ENCODE data around the gene KBTBD13.

Gene KBTBD13

DNA sequence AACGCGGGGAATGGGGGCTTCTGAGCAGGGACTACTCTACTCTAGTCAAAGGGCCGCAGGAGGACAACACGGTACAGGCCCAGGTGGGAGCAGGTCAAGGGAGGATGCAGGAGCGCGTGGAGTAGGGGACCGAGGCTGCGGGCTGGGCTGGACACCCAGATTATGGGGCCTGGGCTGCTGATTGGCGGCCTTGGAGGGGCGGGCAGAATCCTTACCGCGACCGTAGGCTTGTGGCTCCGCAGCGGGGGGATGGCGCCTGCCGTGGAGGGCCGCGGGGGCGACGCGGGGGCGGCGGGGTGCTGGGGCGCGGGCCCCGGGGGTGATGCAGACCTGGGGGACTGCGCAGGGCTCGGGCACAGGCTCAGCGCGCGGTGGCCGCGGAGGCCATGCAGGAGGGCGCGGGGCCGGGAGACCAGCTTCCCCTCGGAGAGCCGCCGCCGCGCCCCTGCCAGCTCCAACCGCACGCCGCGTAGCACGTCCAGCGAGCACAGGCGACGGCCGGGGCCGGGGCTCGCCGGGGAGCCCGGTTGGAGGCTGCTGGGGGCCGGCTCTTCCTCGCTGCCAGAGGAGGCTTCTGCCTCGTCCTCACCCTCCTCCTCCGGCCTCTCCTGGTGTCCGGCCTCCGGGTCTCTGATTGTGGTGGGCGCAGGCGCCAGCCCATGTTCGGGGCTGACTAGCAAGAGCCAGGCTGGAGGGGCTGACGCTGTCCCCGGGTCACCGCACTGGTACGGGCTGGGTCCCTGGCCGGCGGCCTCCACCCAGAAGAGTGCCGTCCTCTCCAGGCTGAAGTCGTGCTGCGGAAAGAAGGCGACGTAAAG is 25.6 kb downstream of the KBTBD13 start:
- Mint-ChIP-seq H3K27me3 (ENCODE audit: low read depth, poor library complexity) (peaks cover 3% of the 10 kb centered on the region), H3K4me3 (no peak overlapping the region), H3K27ac (peak overlapping the region; percentile 67), H3K36me3 (ENCODE audit: low read depth) (peaks cover 50% of the 10 kb centered on the region), H3K4me1 (peaks cover 6% of the 10 kb centered on the region), H3K9me3 (no peaks in the 10 kb centered on the region)
- TF ChIP-seq, protein P1, sequence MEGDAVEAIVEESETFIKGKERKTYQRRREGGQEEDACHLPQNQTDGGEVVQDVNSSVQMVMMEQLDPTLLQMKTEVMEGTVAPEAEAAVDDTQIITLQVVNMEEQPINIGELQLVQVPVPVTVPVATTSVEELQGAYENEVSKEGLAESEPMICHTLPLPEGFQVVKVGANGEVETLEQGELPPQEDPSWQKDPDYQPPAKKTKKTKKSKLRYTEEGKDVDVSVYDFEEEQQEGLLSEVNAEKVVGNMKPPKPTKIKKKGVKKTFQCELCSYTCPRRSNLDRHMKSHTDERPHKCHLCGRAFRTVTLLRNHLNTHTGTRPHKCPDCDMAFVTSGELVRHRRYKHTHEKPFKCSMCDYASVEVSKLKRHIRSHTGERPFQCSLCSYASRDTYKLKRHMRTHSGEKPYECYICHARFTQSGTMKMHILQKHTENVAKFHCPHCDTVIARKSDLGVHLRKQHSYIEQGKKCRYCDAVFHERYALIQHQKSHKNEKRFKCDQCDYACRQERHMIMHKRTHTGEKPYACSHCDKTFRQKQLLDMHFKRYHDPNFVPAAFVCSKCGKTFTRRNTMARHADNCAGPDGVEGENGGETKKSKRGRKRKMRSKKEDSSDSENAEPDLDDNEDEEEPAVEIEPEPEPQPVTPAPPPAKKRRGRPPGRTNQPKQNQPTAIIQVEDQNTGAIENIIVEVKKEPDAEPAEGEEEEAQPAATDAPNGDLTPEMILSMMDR (IDR thresholded peaks at IDR 0.05), result no peak
- DNase-seq, result no peak

GRCh38 chr15:65102912-65103311 is 26.4 kb downstream of the KBTBD13 start:
- peaks cover 44% of the 10 kb centered on the region for H3K36me3 Mint-ChIP-seq (ENCODE audit: low read depth)
- peaks cover 6% of the 10 kb centered on the region for H3K4me1 Mint-ChIP-seq
- no peak for DNase-seq
- H3K4me3 Mint-ChIP-seq, result no peak overlapping the region
- peak overlapping the region; percentile 31 for H3K27ac Mint-ChIP-seq
- TF ChIP-seq, protein P1 (IDR thresholded peaks at IDR 0.05), result no peak
- no peaks in the 10 kb centered on the region for H3K9me3 Mint-ChIP-seq
- H3K27me3 Mint-ChIP-seq (ENCODE audit: low read depth, poor library complexity), result peaks cover 3% of the 10 kb centered on the region

- TF ChIP-seq, protein P1 (IDR thresholded peaks at IDR 0.05), result no peak
- no peaks in the 10 kb centered on the region for H3K27me3 Mint-ChIP-seq (ENCODE audit: low read depth, poor library complexity)
- peaks cover 6% of the 10 kb centered on the region for H3K4me1 Mint-ChIP-seq
- DNase-seq, result no peak
- H3K4me3 Mint-ChIP-seq, result no peak overlapping the region
- no peak overlapping the region for H3K27ac Mint-ChIP-seq
- peaks cover 43% of the 10 kb centered on the region for H3K36me3 Mint-ChIP-seq (ENCODE audit: low read depth)
- H3K9me3 Mint-ChIP-seq, result no peaks in the 10 kb centered on the region
Measured at GRCh38 chr15:65105038-65105437, 28.5 kb downstream of the KBTBD13 start.

DNA sequence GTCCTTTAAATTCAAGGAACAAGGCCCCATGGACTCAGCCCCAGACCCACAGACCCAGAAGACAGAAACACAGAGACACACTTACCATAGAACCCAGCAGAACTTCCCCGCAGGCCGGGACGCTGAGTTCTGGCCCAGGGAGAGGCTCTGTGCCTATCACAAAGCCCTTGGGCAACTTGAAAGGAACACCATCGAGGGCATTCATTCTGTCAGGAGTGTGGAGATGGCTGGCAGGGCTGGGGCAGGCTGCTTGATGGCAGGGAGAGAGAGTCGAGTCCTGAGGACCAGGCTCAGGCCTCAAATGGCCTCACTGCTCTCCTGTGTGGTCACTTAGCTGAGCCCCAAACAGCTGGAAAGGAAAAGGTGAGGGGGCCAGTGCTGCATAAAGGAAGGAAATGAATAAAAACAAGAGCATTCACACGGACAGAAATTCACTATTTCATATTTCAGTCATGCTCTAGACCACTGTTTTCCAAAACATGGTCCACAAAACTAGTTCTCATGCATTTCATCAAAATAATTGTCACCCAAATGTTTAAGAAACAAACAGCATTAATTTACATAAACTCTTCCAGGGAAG is 29.6 kb downstream of the KBTBD13 start:
- no peaks in the 10 kb centered on the region for H3K9me3 Mint-ChIP-seq
- H3K4me3 Mint-ChIP-seq, result no peak overlapping the region
- peaks cover 13% of the 10 kb centered on the region for H3K4me1 Mint-ChIP-seq
- H3K27ac Mint-ChIP-seq, result peak overlapping the region; percentile 90
- H3K36me3 Mint-ChIP-seq (ENCODE audit: low read depth), result peaks cover 45% of the 10 kb centered on the region
- TF ChIP-seq, protein P1 (IDR thresholded peaks at IDR 0.05), result no peak
- DNase-seq, result no peak
- H3K27me3 Mint-ChIP-seq (ENCODE audit: low read depth, poor library complexity), result no peaks in the 10 kb centered on the region

GRCh38 chr15:65110676-65111292 is 34.2 kb downstream of the KBTBD13 start:
- H3K9me3 Mint-ChIP-seq, result no peaks in the 10 kb centered on the region
- H3K27ac Mint-ChIP-seq, result peak overlapping the region; percentile 94

More at GRCh38 chr15:65110676-65111292, 34.2 kb downstream of the KBTBD13 start:
- peaks cover 58% of the 10 kb centered on the region for H3K36me3 Mint-ChIP-seq (ENCODE audit: low read depth)
- H3K27me3 Mint-ChIP-seq (ENCODE audit: low read depth, poor library complexity), result no peaks in the 10 kb centered on the region
- TF ChIP-seq, protein P1 (IDR thresholded peaks at IDR 0.05), result no peak
- DNase-seq, result no peak
- peaks cover 9% of the 10 kb centered on the region for H3K4me1 Mint-ChIP-seq
- no peak overlapping the region for H3K4me3 Mint-ChIP-seq

Data from nephron progenitor cell (in vitro differentiated cells).